Hematopoietic multipotent progenitor cell treated with erythropoietin and hydrocortisone succinate and interleukin-3 and kit ligand, for 15 days (in vitro differentiated cells): Measurements from ENCODE around the gene LHX4.

ENCODE experiments used
- DNase-seq: peaks from one replicate; pipeline ENCODE4 v3.0.0-alpha.2; 2015; ENCODE audit warnings: low spot score

The LHX4 gene

GRCh38 chr1:180271272-180272255, 41.5 kb downstream of the LHX4 start:
- DNase-seq, result no peak

GRCh38 chr1:180272395-180272794, 42.3 kb downstream of the LHX4 start:
- DNase-seq, result no peak

GRCh38 chr1:180273066-180273465, 43.0 kb downstream of the LHX4 start:
- no peak for DNase-seq

GRCh38 chr1:180274221-180274620, 44.2 kb downstream of the LHX4 start:
- no peak for DNase-seq

- no peak for DNase-seq
Observed at GRCh38 chr1:180275726-180276125, 45.7 kb downstream of the LHX4 start.

GRCh38 chr1:180277476-180278193, 47.6 kb downstream of the LHX4 start:
- DNase-seq, result no peak

GRCh38 chr1:180278194-180278515, 48.1 kb downstream of the LHX4 start:
- no peak for DNase-seq

- DNase-seq, result no peak
Observed at GRCh38 chr1:180278596-180279395, 48.7 kb downstream of the LHX4 start.

GRCh38 chr1:180279651-180280050, 49.6 kb downstream of the LHX4 start:
- DNase-seq, result no peak

GRCh38 chr1:180280617-180281016, 50.6 kb downstream of the LHX4 start:
- DNase-seq, result no peak

- DNase-seq, result no peak
Observed at GRCh38 chr1:180281490-180281889, 51.4 kb downstream of the LHX4 start.

- no peak for DNase-seq
Observed at GRCh38 chr1:180282401-180283044, 52.5 kb downstream of the LHX4 start.

GRCh38 chr1:180283098-180283497, 53.0 kb downstream of the LHX4 start:
- DNase-seq, result no peak

GRCh38 chr1:180286417-180286816, 56.4 kb downstream of the LHX4 start:
- no peak for DNase-seq

- DNase-seq, result no peak
Observed at GRCh38 chr1:180287988-180288705, 58.1 kb downstream of the LHX4 start.

GRCh38 chr1:180288940-180289339, 58.9 kb downstream of the LHX4 start:
- DNase-seq, result no peak

GRCh38 chr1:180290265-180291001, 60.4 kb downstream of the LHX4 start:
- no peak for DNase-seq

GRCh38 chr1:180291004-180291403, 60.9 kb downstream of the LHX4 start:
- no peak for DNase-seq

GRCh38 chr1:180294711-180295110, 64.6 kb downstream of the LHX4 start:
- no peak for DNase-seq

GRCh38 chr1:180295999-180296398, 65.9 kb downstream of the LHX4 start:
- DNase-seq, result no peak
